ENCODE results near the gene PSMC3. TPM values are rescaled to one million over a fixed set of nuclear protein-coding genes. Genes with fewer than 3 reads are reported as not detected.

Gene PSMC3
- polyA plus RNA-seq, 3 donors = 44.1 to 97.4 (median 89.5) TPM

- H2AFZ ChIP-seq (ENCODE audit: insufficient read depth, low read depth, low read length, poor library complexity, severe bottlenecking) = no peak overlapping the region
- H3K27me3 Mint-ChIP-seq (ENCODE audit: low read depth in 3 of 3) = no peaks in the 10 kb centered on the region
- peak overlapping the region; percentile 98 to 100 for H3K27ac ChIP-seq (ENCODE audit: low read depth in 1 of 2, low read length in 2 of 2)
- H3K4me3 ChIP-seq (replicated peaks in 1 of 3; ENCODE audit: low read depth in 2 of 3, low read length in 3 of 3) = peak overlapping the region; percentile 5 to 65 (median 51)
- peak; percentile 80 to 86 (median 83) for DNase-seq
- no peaks in the 10 kb centered on the region for H3K27me3 ChIP-seq (ENCODE audit: control insufficient read depth in 2 of 2, insufficient read depth in 2 of 2, low read length in 2 of 2)
- peak overlapping the region; percentile 80 to 90 for H3K4me3 Mint-ChIP-seq
- peak overlapping the region; percentile 99 for H3K9ac ChIP-seq (ENCODE audit: insufficient read depth, low read length, poor library complexity, severe bottlenecking)
- 2% methylated on average over 17 of the region's 20 CpGs for WGBS (ENCODE audit: insufficient coverage)
- peaks cover 74% of the 10 kb centered on the region for H3K4me1 Mint-ChIP-seq
- no peaks in the 10 kb centered on the region for H4K20me1 ChIP-seq (ENCODE audit: insufficient read depth, low read length)
- H3K9me3 Mint-ChIP-seq = peaks cover 0 to 2% (median 0%) of the 10 kb centered on the region in 7 donors
- H3K4me2 ChIP-seq (replicated peaks; ENCODE audit: extremely low read depth, low read length, poor library complexity, severe bottlenecking) = peak overlapping the region; percentile 79
- H3K36me3 Mint-ChIP-seq = peaks cover 18 to 52% of the 10 kb centered on the region in 2 donors
- peak overlapping the region; percentile 99 to 100 (median 100) for H3K27ac Mint-ChIP-seq
- H3K79me2 ChIP-seq (ENCODE audit: insufficient read depth, low read length) = peaks cover 78% of the 10 kb centered on the region
- intact Hi-C loops (cut with micrococcal nuclease) = loop anchor here in 1 of 2 donors (1.0 kb wide), 1 partner anchor 18 kb away; no protein-coding TSS in a partner anchor
- H3K9me3 ChIP-seq (replicated peaks in 1 of 2; ENCODE audit: control insufficient read depth in 1 of 2, insufficient read depth in 1 of 2, low read length in 2 of 2) = no peaks in the 10 kb centered on the region
- H3K36me3 ChIP-seq (replicated peaks in 1 of 2; ENCODE audit: control insufficient read depth in 1 of 2, insufficient read depth in 2 of 2, low read length in 2 of 2) = peaks cover 0 to 7% of the 10 kb centered on the region in 2 donors
- peaks cover 81 to 82% of the 10 kb centered on the region in 2 donors for H3K4me1 ChIP-seq (ENCODE audit: control insufficient read depth in 1 of 2, insufficient read depth in 2 of 2, low read length in 2 of 2)
- TF ChIP-seq, protein P1, sequence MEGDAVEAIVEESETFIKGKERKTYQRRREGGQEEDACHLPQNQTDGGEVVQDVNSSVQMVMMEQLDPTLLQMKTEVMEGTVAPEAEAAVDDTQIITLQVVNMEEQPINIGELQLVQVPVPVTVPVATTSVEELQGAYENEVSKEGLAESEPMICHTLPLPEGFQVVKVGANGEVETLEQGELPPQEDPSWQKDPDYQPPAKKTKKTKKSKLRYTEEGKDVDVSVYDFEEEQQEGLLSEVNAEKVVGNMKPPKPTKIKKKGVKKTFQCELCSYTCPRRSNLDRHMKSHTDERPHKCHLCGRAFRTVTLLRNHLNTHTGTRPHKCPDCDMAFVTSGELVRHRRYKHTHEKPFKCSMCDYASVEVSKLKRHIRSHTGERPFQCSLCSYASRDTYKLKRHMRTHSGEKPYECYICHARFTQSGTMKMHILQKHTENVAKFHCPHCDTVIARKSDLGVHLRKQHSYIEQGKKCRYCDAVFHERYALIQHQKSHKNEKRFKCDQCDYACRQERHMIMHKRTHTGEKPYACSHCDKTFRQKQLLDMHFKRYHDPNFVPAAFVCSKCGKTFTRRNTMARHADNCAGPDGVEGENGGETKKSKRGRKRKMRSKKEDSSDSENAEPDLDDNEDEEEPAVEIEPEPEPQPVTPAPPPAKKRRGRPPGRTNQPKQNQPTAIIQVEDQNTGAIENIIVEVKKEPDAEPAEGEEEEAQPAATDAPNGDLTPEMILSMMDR (IDR thresholded peaks at IDR 0.05) = no peak
Measured at GRCh38 chr11:47393163-47394049, 32.8 kb downstream of the PSMC3 start.

- Mint-ChIP-seq H3K27me3 (ENCODE audit: low read depth in 3 of 3) (peaks cover 0 to 3% (median 0%) of the 10 kb centered on the region in 3 donors), H3K27ac (peak overlapping the region; percentile 99 to 100 (median 100)), H3K4me1 (peaks cover 76% of the 10 kb centered on the region), H3K4me3 (peak overlapping the region; percentile 80 to 90), H3K9me3 (peaks cover 0 to 2% (median 0%) of the 10 kb centered on the region in 7 donors), H3K36me3 (peaks cover 20 to 55% of the 10 kb centered on the region in 2 donors)
- no peaks in the 10 kb centered on the region for H3K9me3 ChIP-seq (replicated peaks in 1 of 2; ENCODE audit: control insufficient read depth in 1 of 2, insufficient read depth in 1 of 2, low read length in 2 of 2)
- peaks cover 0 to 8% of the 10 kb centered on the region in 2 donors for H3K36me3 ChIP-seq (replicated peaks in 1 of 2; ENCODE audit: control insufficient read depth in 1 of 2, insufficient read depth in 2 of 2, low read length in 2 of 2)
- DNase-seq = peak in 1 of 3 donors; percentile 64
- peak overlapping the region; percentile 98 to 100 for H3K27ac ChIP-seq (ENCODE audit: low read depth in 1 of 2, low read length in 2 of 2)
- H4K20me1 ChIP-seq (ENCODE audit: insufficient read depth, low read length) = no peaks in the 10 kb centered on the region
- H3K79me2 ChIP-seq (ENCODE audit: insufficient read depth, low read length) = peaks cover 79% of the 10 kb centered on the region
- no peaks in the 10 kb centered on the region for H3K27me3 ChIP-seq (ENCODE audit: control insufficient read depth in 2 of 2, insufficient read depth in 2 of 2, low read length in 2 of 2)
- peak overlapping the region; percentile 99 for H3K9ac ChIP-seq (ENCODE audit: insufficient read depth, low read length, poor library complexity, severe bottlenecking)
- 25% methylated on average over 14 of the region's 14 CpGs for WGBS (ENCODE audit: insufficient coverage)
- no peak overlapping the region for H2AFZ ChIP-seq (ENCODE audit: insufficient read depth, low read depth, low read length, poor library complexity, severe bottlenecking)
- TF ChIP-seq, protein P1 (IDR thresholded peaks at IDR 0.05) = no peak
- peak overlapping the region in 1 of 3 experiments; percentile 65 for H3K4me3 ChIP-seq (replicated peaks in 1 of 3; ENCODE audit: low read depth in 2 of 3, low read length in 3 of 3)
- H3K4me1 ChIP-seq (ENCODE audit: control insufficient read depth in 1 of 2, insufficient read depth in 2 of 2, low read length in 2 of 2) = peaks cover 86 to 88% of the 10 kb centered on the region in 2 donors
- intact Hi-C loops (cut with micrococcal nuclease) = loop anchor here in 1 of 2 donors (1.0 kb wide), 1 partner anchor 17 kb away; no protein-coding TSS in a partner anchor
- H3K4me2 ChIP-seq (replicated peaks; ENCODE audit: extremely low read depth, low read length, poor library complexity, severe bottlenecking) = peak overlapping the region; percentile 79
Measured at GRCh38 chr11:47392546-47393162, 33.6 kb downstream of the PSMC3 start.
